GM23248 (cell line): ENCODE measurements around the gene RGR.

Experiments
- EZH2 ChIP-seq: fragments of 200-600 bp; sonication (generic); IDR thresholded peaks from 2 replicates; pipeline ENCODE4 v1.6.1; 2018; ENCODE audit warnings: antibody characterized with exemption, mild to moderate bottlenecking; ENCODE audit not compliant: insufficient read depth, poor library complexity, severe bottlenecking
- EZH2phosphoT487 ChIP-seq: fragments of 200-600 bp; sonication (generic); IDR thresholded peaks from 2 replicates; pipeline ENCODE4 v1.6.1; 2018; ENCODE audit warnings: antibody characterized with exemption, moderate library complexity, mild to moderate bottlenecking, low read depth; ENCODE audit not compliant: insufficient read depth

GRCh38 chr10:84208023-84208422, 36.8 kb upstream of the RGR start:
- TF ChIP-seq EZH2phosphoT487, result no peak
- no peak for TF ChIP-seq EZH2
